SHP77 (cell line): ENCODE data around the gene JADE2.
"Not testable (repeated sequence)": the region's sequence is repeated elsewhere in the genome, so short reads cannot be mapped to it uniquely, and the experiment has no call there.

ENCODE experiments used
- DNase-seq, 2 experiments: peaks; one replicate each; lab custom pipeline; 2025; lab: John Stamatoyannopoulos, UW

JADE2 gene

GRCh38 chr5:134508521-134509195, 16.8 kb upstream of the JADE2 start:
- DNase-seq = no peak

- no peak for DNase-seq
Observed at GRCh38 chr5:134509308-134510040, 16.0 kb upstream of the JADE2 start.

DNA sequence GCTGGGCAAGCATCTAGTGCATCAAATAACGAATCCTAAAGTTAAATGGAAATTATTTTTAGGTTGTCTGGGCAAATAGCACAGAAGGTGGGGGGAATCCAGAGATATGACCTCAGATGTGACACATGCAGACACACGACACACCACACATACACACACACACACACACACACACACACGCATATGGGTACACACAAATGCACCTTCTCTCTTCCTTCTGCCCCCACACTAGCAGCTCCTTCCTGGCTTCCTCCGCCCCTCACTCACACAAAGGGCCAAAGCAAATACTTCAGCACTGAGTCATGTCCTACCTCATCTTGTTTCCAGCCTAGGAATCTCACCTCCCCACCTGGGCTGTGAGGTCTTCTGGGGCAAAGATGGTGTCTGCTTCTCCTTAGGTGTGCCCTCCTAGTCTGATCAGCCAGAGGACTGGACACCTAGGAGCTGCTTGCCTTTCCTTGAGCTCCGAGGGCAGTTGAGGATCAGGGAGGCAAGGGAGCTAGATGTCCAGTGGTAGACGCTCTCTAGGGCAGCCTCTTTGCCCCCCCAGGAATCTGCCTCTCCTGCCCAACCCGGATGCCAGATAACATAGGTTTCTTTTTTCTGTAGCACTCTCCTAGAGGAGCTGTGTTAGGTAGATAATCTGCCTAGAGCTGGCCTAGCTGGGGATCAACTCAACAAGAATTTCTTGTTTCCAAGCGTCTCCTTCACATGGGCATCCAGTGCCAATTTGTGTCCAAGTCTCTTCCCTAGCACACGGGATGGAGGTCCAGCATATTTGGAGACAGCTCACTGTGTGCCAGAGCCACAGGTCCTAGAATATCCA, 14.3 kb upstream of the JADE2 start:
- DNase-seq = peak in 1 of 2 experiments; percentile 15

GRCh38 chr5:134511796-134512660, 13.4 kb upstream of the JADE2 start:
- DNase-seq = peak; percentile 27 to 54

- no peak for DNase-seq
Observed at GRCh38 chr5:134512661-134512999, 12.8 kb upstream of the JADE2 start.

DNA sequence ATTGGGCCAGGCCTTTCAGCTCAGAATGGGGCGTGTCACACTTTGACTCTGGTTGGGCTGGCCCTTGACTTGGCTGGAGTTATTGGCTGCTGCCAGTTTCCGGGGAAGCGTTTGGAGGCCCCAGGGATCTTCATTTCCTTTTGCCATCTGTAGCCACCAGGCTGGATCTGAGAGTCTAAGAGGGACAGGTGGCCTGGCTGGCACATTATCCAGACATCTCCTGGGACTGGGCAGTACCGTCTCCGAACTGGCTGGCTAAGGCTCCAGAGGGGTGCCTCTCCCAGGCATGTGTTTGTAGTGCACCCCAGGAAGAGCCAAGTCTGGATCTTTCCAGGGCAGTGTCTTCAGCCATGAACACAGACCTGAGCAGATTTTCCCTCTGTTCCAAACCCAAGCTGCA, 9.7 kb upstream of the JADE2 start:
- no peak for DNase-seq

DNA sequence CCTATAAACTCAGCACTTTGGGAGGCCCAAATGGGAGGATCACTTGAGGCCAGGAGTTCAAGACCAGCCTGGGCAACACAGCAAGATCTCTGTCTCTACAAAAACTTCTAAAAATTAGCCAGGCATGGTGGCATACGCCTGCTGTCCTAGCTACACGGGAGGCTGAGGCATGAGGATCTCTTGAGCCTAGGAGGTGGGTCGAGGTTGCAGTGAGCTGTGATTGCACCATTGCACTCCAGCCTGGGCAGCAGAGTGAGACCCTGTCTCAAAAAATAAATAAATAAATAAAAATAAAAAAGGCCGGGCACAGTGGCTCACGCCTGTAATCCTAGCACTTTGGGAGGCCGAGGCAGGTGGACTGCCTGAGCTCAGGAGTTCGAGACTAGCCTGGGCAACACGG, 8.5 kb upstream of the JADE2 start:
- not testable (repeated sequence) for DNase-seq

DNA sequence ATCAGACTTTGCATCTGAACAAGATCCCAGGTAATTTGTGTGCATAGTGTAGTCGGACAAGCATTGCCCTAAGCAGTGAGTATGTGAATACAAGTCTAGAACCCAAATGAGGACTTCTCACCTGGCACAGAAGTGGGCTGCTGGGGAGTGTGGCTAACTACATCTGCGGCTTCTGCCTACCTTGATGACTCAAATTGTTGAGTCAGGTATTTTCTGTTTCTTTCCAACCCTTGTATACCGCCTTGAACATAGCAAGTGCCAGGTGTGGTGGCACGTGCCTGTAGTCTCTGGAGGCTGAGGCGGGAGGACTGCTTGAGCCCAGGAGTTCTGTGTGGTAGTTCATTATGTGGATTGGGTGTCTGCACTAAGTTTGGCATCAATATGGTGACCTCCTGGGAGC, 7.9 kb upstream of the JADE2 start:
- no peak for DNase-seq

DNA sequence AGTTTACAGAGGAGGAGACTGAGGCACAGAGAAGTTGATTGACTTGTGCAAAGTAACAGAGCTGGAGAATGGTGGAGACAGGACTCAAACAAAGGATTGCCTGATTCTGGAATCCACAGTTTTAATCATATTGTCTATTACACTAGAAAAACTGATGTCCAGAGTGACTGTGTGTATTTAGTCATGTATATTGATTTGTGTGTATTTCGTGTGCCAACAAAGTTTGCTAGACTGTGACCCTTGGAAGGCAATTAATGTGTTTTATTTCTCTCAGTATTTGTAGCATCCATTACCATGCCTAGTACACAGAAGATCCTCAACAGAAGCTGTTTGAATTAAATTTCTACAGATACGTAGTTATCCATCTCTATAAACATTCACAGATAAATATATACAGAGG, 5.5 kb upstream of the JADE2 start:
- no peak for DNase-seq

DNA sequence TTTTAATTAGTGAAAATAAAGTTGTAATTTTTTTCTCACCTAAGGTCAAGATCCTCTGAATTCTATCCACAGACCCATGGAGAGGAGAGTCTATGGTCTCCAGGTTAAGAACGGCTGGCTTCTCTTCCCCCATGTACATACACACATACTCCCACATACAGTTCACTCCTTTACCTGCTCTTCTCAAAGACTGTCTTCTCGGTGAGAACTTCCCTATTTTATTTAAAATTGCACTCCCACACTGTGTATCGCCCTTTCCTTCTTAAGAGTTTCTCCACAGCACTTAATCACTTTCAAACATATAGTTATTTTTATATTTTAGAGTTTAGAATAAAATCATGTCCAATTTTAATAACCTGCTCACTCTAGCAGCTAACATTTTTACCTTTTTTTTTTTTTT, 3.6 kb upstream of the JADE2 start:
- no peak for DNase-seq

DNA sequence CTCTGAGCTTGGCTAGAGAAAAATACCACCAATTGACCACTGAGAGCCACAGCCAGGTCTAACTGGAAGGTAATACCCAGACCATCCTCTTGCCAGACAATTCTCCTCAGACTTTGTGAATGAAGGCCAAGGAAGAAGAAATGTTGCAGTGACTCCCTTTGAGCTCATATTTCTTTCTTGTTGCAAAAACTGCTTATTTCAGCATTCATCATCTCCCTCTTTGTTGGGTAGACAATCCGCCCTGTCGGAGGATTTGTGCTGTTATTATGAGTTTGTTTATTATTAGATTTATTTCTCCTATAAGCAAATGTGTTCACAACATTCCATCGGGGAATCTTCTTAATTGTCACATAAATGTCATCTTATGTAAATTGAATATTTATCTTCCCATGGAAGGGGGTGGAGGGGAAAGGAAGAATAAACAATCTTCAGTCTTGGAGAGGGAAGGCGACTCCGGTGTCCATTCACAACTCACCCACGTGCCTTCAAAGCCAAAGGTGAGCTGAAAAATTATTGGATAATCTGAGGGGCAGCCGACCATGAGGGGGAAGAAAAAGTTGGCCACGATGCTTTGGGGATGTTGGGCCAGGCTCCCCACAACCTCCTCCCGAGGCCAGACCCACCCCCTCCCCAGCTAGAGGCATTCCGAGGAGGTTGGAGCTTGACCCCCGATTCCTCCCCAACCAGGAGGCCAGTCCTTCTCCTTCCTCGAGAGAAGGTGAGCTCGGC, 1.8 kb upstream of the JADE2 start:
- no peak for DNase-seq

- DNase-seq = peak; percentile 26 to 53
Observed at GRCh38 chr5:134524272-134524825, 1.1 kb upstream of the JADE2 start.

DNA sequence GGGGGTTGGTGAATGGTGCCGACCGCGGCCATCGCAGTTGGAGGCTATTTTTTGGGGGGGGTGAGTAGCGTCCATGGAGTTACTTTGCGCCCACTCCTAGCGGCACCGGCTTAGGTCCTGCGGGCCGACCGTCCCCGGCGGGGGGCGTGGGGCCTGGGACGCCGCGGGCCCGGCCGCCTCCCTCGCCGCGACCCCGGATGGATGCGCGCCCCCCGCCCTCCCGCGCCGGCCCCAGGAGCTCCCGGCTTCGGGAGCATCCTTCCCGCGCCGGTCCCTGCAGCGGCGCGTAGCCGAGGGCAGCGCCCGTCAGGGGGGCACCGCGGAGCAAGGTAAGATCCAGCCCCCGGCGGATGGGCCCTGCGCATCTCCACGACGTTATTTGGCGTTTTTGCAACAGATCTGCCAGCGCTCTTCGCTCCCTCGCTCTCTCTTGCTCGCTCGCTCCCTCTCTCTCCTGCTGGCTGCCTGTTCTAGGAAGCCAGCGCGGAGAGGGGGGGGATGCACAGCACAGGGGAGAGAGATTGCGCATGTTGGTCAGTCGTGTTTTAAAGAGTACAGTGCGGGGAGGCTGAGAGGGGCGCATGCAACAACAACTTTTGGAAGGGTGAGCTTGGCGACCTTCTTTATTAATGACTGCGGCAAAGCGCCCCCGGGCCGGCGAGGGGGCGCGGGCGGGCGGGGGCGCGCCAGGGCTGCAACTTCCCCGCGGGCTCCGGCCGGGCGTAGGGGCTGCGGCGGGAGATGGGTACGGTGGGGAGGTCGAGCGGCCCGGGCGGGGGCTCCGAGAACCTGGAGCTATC, 413 bp downstream of the JADE2 start:
- DNase-seq = peak; percentile 53 to 59

DNA sequence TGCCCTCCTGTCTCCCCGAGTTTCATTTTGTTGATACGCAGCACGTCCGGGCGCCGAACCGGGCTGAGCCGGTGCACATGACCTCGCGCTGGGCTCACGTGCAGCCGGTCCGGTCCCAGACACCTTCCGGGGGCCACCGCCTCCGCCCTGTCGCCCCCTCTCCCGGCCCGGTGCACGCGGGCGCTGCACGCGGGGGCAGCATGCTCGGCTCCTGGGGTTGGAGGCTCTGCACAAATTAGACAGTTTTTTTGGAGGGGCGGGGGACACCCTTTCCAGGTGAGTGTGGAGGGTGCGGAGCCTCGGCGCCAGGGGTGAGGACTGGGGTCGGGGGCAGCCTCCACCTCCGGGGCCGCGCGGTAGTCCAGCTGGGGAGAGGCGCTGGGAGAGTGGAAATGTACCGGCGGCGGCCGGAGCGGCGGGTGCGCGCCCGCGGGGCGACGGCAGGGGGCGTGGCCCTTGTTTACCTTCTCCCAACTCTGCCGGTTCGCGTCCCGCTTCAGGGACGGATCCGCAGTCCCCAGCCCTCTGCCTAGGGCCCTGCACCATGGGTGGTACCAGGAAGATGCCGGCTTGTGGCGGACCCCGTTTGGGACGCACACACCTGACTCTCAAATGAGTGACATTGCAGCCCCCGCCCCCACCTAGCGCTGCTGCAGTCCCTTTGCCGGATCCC, 1.1 kb downstream of the JADE2 start:
- DNase-seq = peak; percentile 82 to 87

DNA sequence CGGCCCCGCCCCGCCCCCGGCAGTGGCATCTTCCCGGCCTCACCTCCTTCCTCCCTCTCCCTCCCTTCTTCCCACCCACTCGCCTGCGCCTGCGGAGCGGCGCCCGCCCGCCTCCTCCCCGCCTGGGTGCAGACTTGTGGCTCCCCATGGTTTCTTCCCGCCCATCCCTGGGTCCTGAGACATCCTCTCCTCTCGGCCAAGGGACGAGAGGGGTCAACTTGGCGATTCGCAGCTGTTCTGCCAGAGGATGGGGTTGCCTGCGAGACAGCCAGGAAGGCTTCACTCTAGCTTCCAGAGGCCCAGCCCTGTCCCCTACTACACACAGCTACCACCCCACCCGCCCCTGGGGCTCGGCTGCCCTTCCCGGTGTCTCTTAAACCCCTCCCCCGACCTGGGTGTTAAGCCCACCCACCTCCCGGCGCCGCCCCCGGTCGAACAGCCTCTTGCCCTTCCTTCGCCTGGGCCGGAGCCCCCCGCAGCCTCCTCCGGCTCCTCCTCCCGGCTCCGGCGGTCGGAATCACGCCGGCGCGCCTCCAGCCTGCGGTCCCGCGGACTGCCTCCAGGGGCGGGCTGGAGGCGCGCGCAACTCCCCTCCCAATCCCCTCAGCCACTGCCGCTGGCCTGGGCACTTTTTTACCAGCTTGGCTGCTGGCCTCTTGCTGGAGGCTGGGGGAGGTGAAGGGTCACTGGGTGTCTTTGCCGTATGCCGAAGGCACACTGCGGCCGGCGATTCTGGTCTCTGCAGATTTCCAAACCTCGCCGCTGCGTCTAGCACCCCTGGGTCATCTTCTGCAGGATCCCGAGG, 1.9 kb downstream of the JADE2 start:
- peak; percentile 79 to 82 for DNase-seq

GRCh38 chr5:134527961-134528424, 2.5 kb downstream of the JADE2 start:
- DNase-seq = no peak

GRCh38 chr5:134528556-134528955, 3.1 kb downstream of the JADE2 start:
- no peak for DNase-seq

GRCh38 chr5:134529460-134529859, 4.0 kb downstream of the JADE2 start:
- no peak for DNase-seq
